WTC11 (cell line): ENCODE data around the gene POLR2C. TPM values are rescaled to one million over a fixed set of nuclear protein-coding genes. Genes with fewer than 3 reads are reported as not detected.
A peak's percentile ranks its signal among the peaks of the same experiment; 100 is the strongest.

Experiments
- ATAC-seq: fragments of 200-7000 bp; cut with Tn5 transposase; 2 replicates; pipeline ENCODE4 v1.10.0; 2021; ENCODE audit warnings: mild to moderate bottlenecking, moderate library complexity
- CTCF ChIA-PET: fragments of 300-600 bp; sonication (Branson Sonifier 250); formaldehyde crosslinking; loops from one replicate; lab custom pipeline; 2021; ENCODE audit warnings: antibody characterized with exemption; lab: Charles Lee
- POLR2A ChIA-PET: fragments of 350-600 bp; sonication (Branson Sonifier 250); formaldehyde crosslinking; loops from one replicate; lab custom pipeline; 2021; ENCODE audit warnings: antibody characterized with exemption; lab: Charles Lee
- DNase-seq: peaks from one replicate; pipeline ENCODE4 v3.0.0; 2021; ENCODE audit warnings: low spot score
- H3K27ac Mint-ChIP-seq: 2 replicates; pipeline ENCODE4 v1.8.0; 2021; ENCODE audit warnings: mixed read lengths
- H3K27me3 Mint-ChIP-seq: 2 replicates; pipeline ENCODE4 v1.8.0; 2021; ENCODE audit warnings: low read depth, mild to moderate bottlenecking, moderate library complexity, mixed read lengths
- H3K36me3 Mint-ChIP-seq: 2 replicates; pipeline ENCODE4 v1.8.0; 2021; ENCODE audit warnings: mixed read lengths
- H3K4me1 Mint-ChIP-seq: 2 replicates; pipeline ENCODE4 v1.8.0; 2022; ENCODE audit warnings: mixed read lengths
- H3K4me3 Mint-ChIP-seq: 2 replicates; pipeline ENCODE4 v1.8.0; 2021; ENCODE audit warnings: mild to moderate bottlenecking, moderate library complexity, mixed read lengths
- H3K9me3 Mint-ChIP-seq: 2 replicates; pipeline ENCODE4 v1.8.0; 2021; ENCODE audit warnings: mixed read lengths
- AFF4 ChIP-seq: sonication (generic); formaldehyde crosslinking; IDR thresholded peaks from 2 replicates; pipeline ENCODE4 v1.8.1; 2023; ENCODE audit warnings: mild to moderate bottlenecking, missing genetic modification reagents, borderline replicate concordance
- CREM ChIP-seq: sonication (generic); formaldehyde crosslinking; IDR thresholded peaks from 2 replicates; pipeline ENCODE4 v1.8.1; 2022; ENCODE audit warnings: mild to moderate bottlenecking, missing genetic modification reagents, moderate library complexity
- ELF4 ChIP-seq: sonication (generic); formaldehyde crosslinking; IDR thresholded peaks from 2 replicates; pipeline ENCODE4 v1.8.1; 2022; ENCODE audit warnings: low read depth, mild to moderate bottlenecking, moderate library complexity, missing genetic modification reagents
- ETV6 ChIP-seq: sonication (generic); formaldehyde crosslinking; IDR thresholded peaks from 2 replicates; pipeline ENCODE4 v1.8.1; 2022; ENCODE audit warnings: mild to moderate bottlenecking, missing genetic modification reagents
- FOXK1 ChIP-seq: sonication (generic); formaldehyde crosslinking; IDR thresholded peaks from 2 replicates; pipeline ENCODE4 v1.8.0; 2022; ENCODE audit warnings: mild to moderate bottlenecking, moderate library complexity, missing genetic modification reagents
- GTF2I ChIP-seq: fragments of 250-450 bp; sonication (Bioruptor Pico); conservative IDR thresholded peaks from 2 replicates; pipeline ENCODE4 v1.4.0; 2021; ENCODE audit warnings: mild to moderate bottlenecking
- JAZF1 ChIP-seq: fragments of 250-450 bp; sonication (Bioruptor Pico); IDR thresholded peaks from 2 replicates; pipeline ENCODE4 v1.9.0; 2021; ENCODE audit warnings: moderate library complexity, mild to moderate bottlenecking, inconsistent platforms
- MLX ChIP-seq: sonication (generic); formaldehyde crosslinking; IDR thresholded peaks from 2 replicates; pipeline ENCODE4 v1.8.1; 2023; ENCODE audit warnings: mild to moderate bottlenecking, missing genetic modification reagents, moderate library complexity
- MYBL2 ChIP-seq: sonication (generic); formaldehyde crosslinking; IDR thresholded peaks from 2 replicates; pipeline ENCODE4 v1.8.1; 2023; ENCODE audit warnings: mild to moderate bottlenecking, moderate library complexity, missing genetic modification reagents
- NFYB ChIP-seq: sonication (generic); formaldehyde crosslinking; conservative IDR thresholded peaks from 2 replicates; pipeline ENCODE4 v1.8.0; 2022; ENCODE audit warnings: low read depth, missing genetic modification reagents
- NR1H2 ChIP-seq: sonication (generic); formaldehyde crosslinking; IDR thresholded peaks from 2 replicates; pipeline ENCODE4 v1.9.0; 2021; ENCODE audit warnings: mild to moderate bottlenecking, moderate library complexity, missing genetic modification reagents
- PREB ChIP-seq: sonication (generic); formaldehyde crosslinking; IDR thresholded peaks from 2 replicates; pipeline ENCODE4 v1.8.1; 2022; ENCODE audit warnings: mild to moderate bottlenecking, missing genetic modification reagents, moderate library complexity, borderline replicate concordance
- PRRX2 ChIP-seq: fragments of 250-450 bp; sonication (Bioruptor Pico); IDR thresholded peaks from 2 replicates; pipeline ENCODE4 v1.8.0; 2021; ENCODE audit warnings: mild to moderate bottlenecking
- SMAD4 ChIP-seq: sonication (generic); formaldehyde crosslinking; IDR thresholded peaks from 2 replicates; pipeline ENCODE4 v1.8.0; 2022; ENCODE audit warnings: mild to moderate bottlenecking, missing genetic modification reagents
- ZNF121 ChIP-seq: sonication (generic); formaldehyde crosslinking; IDR thresholded peaks from 2 replicates; pipeline ENCODE4 v1.8.0; 2023; ENCODE audit warnings: missing genetic modification reagents
- ZNF219 ChIP-seq: sonication (generic); formaldehyde crosslinking; IDR thresholded peaks from 2 replicates; pipeline ENCODE4 v1.8.0; 2023; ENCODE audit warnings: missing genetic modification reagents, mild to moderate bottlenecking, borderline replicate concordance
- ZNF416 ChIP-seq: fragments of 250-450 bp; sonication (Bioruptor Pico); IDR thresholded peaks from 2 replicates; pipeline ENCODE4 v1.9.0; 2021; ENCODE audit warnings: mild to moderate bottlenecking, inconsistent platforms
- total RNA-seq: library from RNA; stranded (reverse); gene quantifications from 3 replicates; pipeline ENCODE4 v1.2.3, GENCODE V29; 2021
- TF ChIP-seq, protein P1 (sequence below): fragments of 250-450 bp; sonication (Bioruptor Pico); IDR thresholded peaks from 2 replicates; pipeline ENCODE4 v2.1.2; 2022; ENCODE audit warnings: mild to moderate bottlenecking, moderate library complexity
- TF ChIP-seq, protein P2 (sequence below): sonication (generic); formaldehyde crosslinking; IDR thresholded peaks from 2 replicates; pipeline ENCODE4 v1.8.0; 2022; ENCODE audit warnings: mild to moderate bottlenecking, missing genetic modification reagents

POLR2C gene
- total RNA-seq, 1 experiment from 2014 or later: 75.4 TPM

DNA sequence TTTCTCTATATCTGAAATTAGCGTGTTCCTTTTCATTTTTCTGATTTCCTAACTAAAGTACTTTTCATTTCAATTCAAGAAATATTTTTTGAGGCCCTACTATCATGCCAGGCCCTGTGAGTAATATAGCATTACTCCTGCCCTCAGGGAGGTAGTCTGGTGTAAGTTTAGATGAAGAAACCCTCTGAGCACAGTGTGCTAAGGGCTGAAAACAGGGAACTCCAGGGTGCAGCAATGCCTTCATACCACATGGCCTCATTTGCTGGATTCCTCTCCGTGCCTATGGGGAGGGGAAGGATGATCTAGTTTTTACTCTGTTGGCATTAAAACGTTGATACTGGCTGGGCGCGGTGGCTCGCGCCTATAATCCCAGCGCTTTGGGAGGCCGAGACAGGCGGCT, 10.5 kb upstream of the POLR2C start:
- TF ChIP-seq JAZF1 (CRISPR knock-in tag) (no peak), MLX (no peak), NFYB (CRISPR knock-in tag) (no peak), MYBL2 (no peak), ZNF416 (CRISPR knock-in tag) (no peak), PRRX2 (CRISPR knock-in tag) (no peak), PREB (CRISPR knock-in tag) (no peak), ELF4 (CRISPR knock-in tag) (no peak), FOXK1 (no peak), GTF2I (CRISPR knock-in tag) (no peak), ZNF219 (CRISPR knock-in tag) (no peak), AFF4 (no peak), CREM (CRISPR knock-in tag) (no peak), NR1H2 (no peak)
- TF ChIP-seq, protein P1, sequence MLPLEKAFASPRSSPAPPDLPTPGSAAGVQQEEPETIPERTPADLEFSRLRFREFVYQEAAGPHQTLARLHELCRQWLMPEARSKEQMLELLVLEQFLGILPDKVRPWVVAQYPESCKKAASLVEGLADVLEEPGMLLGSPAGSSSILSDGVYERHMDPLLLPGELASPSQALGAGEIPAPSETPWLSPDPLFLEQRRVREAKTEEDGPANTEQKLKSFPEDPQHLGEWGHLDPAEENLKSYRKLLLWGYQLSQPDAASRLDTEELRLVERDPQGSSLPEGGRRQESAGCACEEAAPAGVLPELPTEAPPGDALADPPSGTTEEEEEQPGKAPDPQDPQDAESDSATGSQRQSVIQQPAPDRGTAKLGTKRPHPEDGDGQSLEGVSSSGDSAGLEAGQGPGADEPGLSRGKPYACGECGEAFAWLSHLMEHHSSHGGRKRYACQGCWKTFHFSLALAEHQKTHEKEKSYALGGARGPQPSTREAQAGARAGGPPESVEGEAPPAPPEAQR: no peak
- TF ChIP-seq, protein P2, sequence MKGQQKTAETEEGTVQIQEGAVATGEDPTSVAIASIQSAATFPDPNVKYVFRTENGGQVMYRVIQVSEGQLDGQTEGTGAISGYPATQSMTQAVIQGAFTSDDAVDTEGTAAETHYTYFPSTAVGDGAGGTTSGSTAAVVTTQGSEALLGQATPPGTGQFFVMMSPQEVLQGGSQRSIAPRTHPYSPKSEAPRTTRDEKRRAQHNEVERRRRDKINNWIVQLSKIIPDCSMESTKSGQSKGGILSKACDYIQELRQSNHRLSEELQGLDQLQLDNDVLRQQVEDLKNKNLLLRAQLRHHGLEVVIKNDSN (CRISPR knock-in tag): no peak
- ATAC-seq (no peak), DNase-seq (no peak)
- no peak overlapping the region for H3K4me3 Mint-ChIP-seq
- ChIA-PET CTCF (interaction anchor here (1.1 kb wide), 1 partner anchor 10 kb away, joined by 3 read pairs; the partner anchor contains the start of gene POLR2C), POLR2A (no interaction called here)
- no peak overlapping the region for H3K27ac Mint-ChIP-seq
- H3K27me3 Mint-ChIP-seq: no peaks in the 10 kb centered on the region
- H3K4me1 Mint-ChIP-seq: 0 out of 2 replicates have a peak, but pooled peaks cover 3% of the 10 kb centered on the region
- H3K36me3 Mint-ChIP-seq: peaks cover 41% of the 10 kb centered on the region
- no peaks in the 10 kb centered on the region for H3K9me3 Mint-ChIP-seq

DNA sequence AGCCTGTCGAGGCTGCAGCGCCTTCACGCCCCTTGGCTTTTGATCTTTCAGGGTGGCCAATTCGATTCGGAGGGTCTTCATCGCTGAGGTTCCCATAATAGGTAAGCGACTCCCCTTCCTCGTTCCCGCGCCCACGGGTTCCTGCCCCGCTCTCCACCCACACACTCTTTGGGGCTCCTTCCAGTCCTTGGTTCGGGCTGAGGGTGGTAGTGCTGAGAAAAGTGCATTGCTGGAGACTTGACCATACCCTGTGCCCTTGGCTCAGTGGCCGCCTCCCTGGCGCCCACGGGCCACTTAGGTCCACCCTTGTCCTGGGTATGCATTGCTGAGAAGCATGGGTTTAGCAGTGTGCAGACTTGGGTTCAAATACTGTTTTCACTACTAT, 491 bp downstream of the POLR2C start:
- ATAC-seq: peak; percentile 23
- CTCF ChIA-PET: interaction anchor here (0.8 to 5.1 kb wide), 28 partner anchors 11 to 632 kb away, joined by 3 to 71 read pairs (median 5); partner anchors contain the start of genes CCDC102A, CIAPIN1, COQ9 and CX3CL1
- Mint-ChIP-seq H3K4me1 (peaks cover 4% of the 10 kb centered on the region), H3K27ac (no peak overlapping the region), H3K9me3 (no peaks in the 10 kb centered on the region), H3K4me3 (peak overlapping the region; percentile 100), H3K27me3 (no peaks in the 10 kb centered on the region), H3K36me3 (peaks cover 49% of the 10 kb centered on the region)
- POLR2A ChIA-PET: interaction anchor here (0.7 to 1.6 kb wide), 3 partner anchors 16 to 66 kb away, joined by 3 to 5 read pairs (median 4); partner anchors contain the start of genes CIAPIN1 and COQ9
- DNase-seq: no peak
- no peak for TF ChIP-seq SMAD4
- TF ChIP-seq ZNF121 (CRISPR knock-in tag): no peak
- TF ChIP-seq ETV6 (CRISPR knock-in tag): no peak
- TF ChIP-seq CREM (CRISPR knock-in tag): no peak
- TF ChIP-seq ELF4 (CRISPR knock-in tag): no peak
- no peak for TF ChIP-seq ZNF219 (CRISPR knock-in tag)
